Measurements from ENCODE around the gene IL22RA2. TPM values are rescaled to one million over a fixed set of nuclear protein-coding genes. Genes with fewer than 3 reads are reported as not detected.

The IL22RA2 gene
- total and polyA plus RNA-seq, 2 of the 13 experiments (the other 11 are each of a cell fraction or from before 2014, with no cell fraction given) = not detected

- Histone ChIP-seq H3K9ac (ENCODE audit: insufficient read depth, low read depth, low read length) (no peak overlapping the region), H3K27me3 (ENCODE audit: control insufficient read depth in 1 of 2, insufficient read depth in 2 of 2, low read length in 2 of 2) (no peaks in the 10 kb centered on the region; a peak in 1 of 5 replicates), H3K4me1 (ENCODE audit: insufficient read depth, low read length) (peaks cover 6% of the 10 kb centered on the region), H3K9me3 (ENCODE audit: low read length) (peaks cover 14% of the 10 kb centered on the region; the same call in 1 of the 2 replicates), H3K27ac (ENCODE audit: extremely low read length, insufficient read depth, low read length) (no peak overlapping the region), H3K79me2 (ENCODE audit: insufficient read depth, low read length) (no peaks in the 10 kb centered on the region), H4K20me1 (ENCODE audit: insufficient read depth, low read length) (no peaks in the 10 kb centered on the region), H3K36me3 (replicated peaks in 1 of 2; ENCODE audit: control insufficient read depth in 1 of 2, insufficient read depth in 2 of 2, low read length in 2 of 2) (no peaks in the 10 kb centered on the region), H2AFZ (ENCODE audit: low read length) (no peak overlapping the region), H3K4me2 (ENCODE audit: low read depth, low read length) (no peak overlapping the region), H3K4me3 (replicated peaks in 1 of 3; ENCODE audit: insufficient read depth in 1 of 3, low read depth in 2 of 3, low read length in 3 of 3) (no peak overlapping the region)
- WGBS (ENCODE audit: low lambda C conversion rate) = 3% methylated on average over 4 of the region's 4 CpGs
- CTCF ChIA-PET (ENCODE audit: low intra/inter-chr PET ratio, low total read pairs) = no interaction called here
- FAIRE-seq = no peak
- TF ChIP-seq REXO4 (CRISPR knock-in tag; IDR thresholded peaks at IDR 0.05; ENCODE audit: borderline replicate concordance) = no peak
- no peak for TF ChIP-seq ZMYM2 (CRISPR knock-in tag; IDR thresholded peaks at IDR 0.05)
- no peak for TF ChIP-seq KDM6A (CRISPR knock-in tag; IDR thresholded peaks at IDR 0.05; ENCODE audit: low read depth)
- TF ChIP-seq ZNF468 (CRISPR knock-in tag; IDR thresholded peaks at IDR 0.05) = no peak
- no peak for ATAC-seq
- in situ Hi-C loops (cut with HindIII; ENCODE audit: extremely low pct_ligation_motif_present, low pct_unique_long_range_greater_than_20kb) (no loop called here), intact Hi-C loops (cut with micrococcal nuclease; ENCODE audit: unreplicated experiment) (no loop called here)
- POLR2A ChIA-PET = no interaction called here
- DNase-seq (ENCODE audit: low spot score) = no peak
- no TSS peak for BruUV-seq (replicated peaks)
Observed at GRCh38 chr6:137105375-137105774, 68.1 kb downstream of the IL22RA2 start.

GRCh38 chr6:137104926-137105325 is 68.5 kb downstream of the IL22RA2 start:
- Histone ChIP-seq H3K9ac (ENCODE audit: insufficient read depth, low read depth, low read length) (no peak overlapping the region), H2AFZ (ENCODE audit: low read length) (no peak overlapping the region), H3K27ac (ENCODE audit: extremely low read length, insufficient read depth, low read length) (no peak overlapping the region), H3K4me1 (ENCODE audit: insufficient read depth, low read length) (peaks cover 6% of the 10 kb centered on the region), H3K4me3 (replicated peaks in 1 of 3; ENCODE audit: insufficient read depth in 1 of 3, low read depth in 2 of 3, low read length in 3 of 3) (no peak overlapping the region), H3K36me3 (replicated peaks in 1 of 2; ENCODE audit: control insufficient read depth in 1 of 2, insufficient read depth in 2 of 2, low read length in 2 of 2) (no peaks in the 10 kb centered on the region), H3K4me2 (ENCODE audit: low read depth, low read length) (no peak overlapping the region), H4K20me1 (ENCODE audit: insufficient read depth, low read length) (no peaks in the 10 kb centered on the region), H3K9me3 (ENCODE audit: low read length) (peaks cover 14% of the 10 kb centered on the region; the same call in 1 of the 2 replicates), H3K27me3 (ENCODE audit: control insufficient read depth in 1 of 2, insufficient read depth in 2 of 2, low read length in 2 of 2) (no peaks in the 10 kb centered on the region; a peak in 1 of 5 replicates), H3K79me2 (ENCODE audit: insufficient read depth, low read length) (no peaks in the 10 kb centered on the region)
- in situ Hi-C loops (cut with HindIII; ENCODE audit: extremely low pct_ligation_motif_present, low pct_unique_long_range_greater_than_20kb) = no loop called here
- TF ChIP-seq REPIN1 (CRISPR knock-in tag; IDR thresholded peaks at IDR 0.05; ENCODE audit: borderline replicate concordance, low read depth) (no peak), GRHL1 (CRISPR knock-in tag; conservative IDR thresholded peaks at IDR 0.05) (no peak), ZNF3 (CRISPR knock-in tag; IDR thresholded peaks at IDR 0.05) (no peak), ZNF792 (CRISPR knock-in tag; IDR thresholded peaks at IDR 0.05) (no peak), TBP (CRISPR knock-in tag; IDR thresholded peaks at IDR 0.05) (no peak), CBX1 (IDR thresholded peaks at IDR 0.05; ENCODE audit: low read depth) (no peak), NONO (IDR thresholded peaks at IDR 0.05) (no peak), NONO (CRISPR knock-in tag; conservative IDR thresholded peaks at IDR 0.05) (no peak), GPN1 (CRISPR knock-in tag; IDR thresholded peaks at IDR 0.05; ENCODE audit: borderline replicate concordance) (no peak), POGK (CRISPR knock-in tag; conservative IDR thresholded peaks at IDR 0.05) (no peak), ZNF24 (IDR thresholded peaks at IDR 0.05) (no peak), SMARCC2 (IDR thresholded peaks at IDR 0.05) (no peak)
- DNase-seq (ENCODE audit: low spot score) = no peak
- POLR2A ChIA-PET = no interaction called here
- intact Hi-C loops (cut with micrococcal nuclease; ENCODE audit: unreplicated experiment) = no loop called here
- ATAC-seq = no peak
- 11% methylated on average over 3 of the region's 3 CpGs for WGBS (ENCODE audit: low lambda C conversion rate)
- CTCF ChIA-PET (ENCODE audit: low intra/inter-chr PET ratio, low total read pairs) = no interaction called here
- BruUV-seq (replicated peaks) = no TSS peak
- FAIRE-seq = no peak

All from HepG2 (cell line).